Left forelimb (tissue), 1 donor: ENCODE measurements around the gene NOL9.
"Not testable (repeated sequence)": the region's sequence is repeated elsewhere in the genome, so short reads cannot be mapped to it uniquely, and the experiment has no call there.

Source experiments
- DNase-seq: peaks from one replicate; pipeline ENCODE4 v3.0.0-alpha.2; 2018; ENCODE audit warnings: low spot score

The NOL9 gene

DNA sequence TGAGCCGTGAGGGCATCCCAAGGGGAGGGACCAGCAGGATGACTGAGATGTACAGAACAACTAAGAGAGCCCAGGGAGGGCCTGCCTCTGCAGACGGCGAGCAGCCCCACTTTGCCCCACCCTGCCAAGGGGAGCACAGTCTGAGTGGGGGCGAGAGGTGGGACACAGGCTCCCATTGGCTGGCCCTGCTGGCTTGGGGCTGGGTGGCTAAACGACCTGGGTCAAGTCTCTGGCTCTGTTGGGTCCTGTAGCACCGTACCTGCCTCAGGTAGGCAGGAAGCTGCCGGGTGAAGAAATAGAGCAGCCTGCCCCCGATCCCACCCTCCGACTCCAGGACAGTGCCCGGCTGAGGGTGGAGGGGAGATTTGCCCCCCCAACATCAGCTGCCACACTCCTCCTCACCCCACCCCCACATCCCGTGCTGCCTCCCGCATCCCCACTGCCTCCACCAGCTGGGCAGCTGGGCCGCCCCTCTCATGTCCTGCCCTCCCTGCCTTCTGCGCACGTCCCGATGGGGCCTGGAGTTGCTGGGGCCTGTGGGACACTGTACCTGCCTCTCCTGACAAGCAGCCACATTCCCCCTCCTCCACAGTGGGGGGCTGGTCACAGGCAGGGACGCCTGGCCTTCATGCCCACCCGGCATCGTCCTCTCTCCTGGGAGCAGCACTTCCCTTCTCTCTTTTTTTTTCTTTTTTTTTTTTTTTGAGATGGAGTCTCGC lies 50.3 kb downstream of the NOL9 start:
- DNase-seq, result no peak

GRCh38 chr1:6502000-6502891 lies 52.1 kb downstream of the NOL9 start:
- DNase-seq, result peak; percentile 82

GRCh38 chr1:6501279-6501813 lies 53.0 kb downstream of the NOL9 start:
- DNase-seq, result peak; percentile 59

- peak; percentile 60 for DNase-seq
Observed at GRCh38 chr1:6500544-6501278, 53.6 kb downstream of the NOL9 start.

DNA sequence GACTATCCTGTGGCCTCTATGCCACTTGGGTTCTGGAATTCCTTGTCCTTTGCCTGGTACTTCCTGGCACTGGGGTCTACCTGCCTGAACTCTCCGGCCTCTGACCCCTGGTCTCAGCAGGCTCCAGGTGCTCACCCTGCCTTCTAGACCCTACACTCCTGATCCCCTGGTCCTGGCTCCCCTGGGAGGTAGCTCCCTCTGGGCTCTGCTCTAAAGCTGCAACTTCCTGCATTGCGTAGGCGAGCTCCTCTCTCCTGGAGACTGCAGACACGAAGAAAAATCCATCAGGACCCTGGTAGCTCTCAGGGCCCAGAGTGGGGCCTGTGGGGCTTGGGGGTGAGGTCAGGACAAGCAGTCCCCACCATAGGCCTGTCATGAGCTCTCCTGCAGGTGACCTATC lies 55.0 kb downstream of the NOL9 start:
- DNase-seq, result no peak

GRCh38 chr1:6498576-6499111 lies 55.7 kb downstream of the NOL9 start:
- DNase-seq, result no peak

DNA sequence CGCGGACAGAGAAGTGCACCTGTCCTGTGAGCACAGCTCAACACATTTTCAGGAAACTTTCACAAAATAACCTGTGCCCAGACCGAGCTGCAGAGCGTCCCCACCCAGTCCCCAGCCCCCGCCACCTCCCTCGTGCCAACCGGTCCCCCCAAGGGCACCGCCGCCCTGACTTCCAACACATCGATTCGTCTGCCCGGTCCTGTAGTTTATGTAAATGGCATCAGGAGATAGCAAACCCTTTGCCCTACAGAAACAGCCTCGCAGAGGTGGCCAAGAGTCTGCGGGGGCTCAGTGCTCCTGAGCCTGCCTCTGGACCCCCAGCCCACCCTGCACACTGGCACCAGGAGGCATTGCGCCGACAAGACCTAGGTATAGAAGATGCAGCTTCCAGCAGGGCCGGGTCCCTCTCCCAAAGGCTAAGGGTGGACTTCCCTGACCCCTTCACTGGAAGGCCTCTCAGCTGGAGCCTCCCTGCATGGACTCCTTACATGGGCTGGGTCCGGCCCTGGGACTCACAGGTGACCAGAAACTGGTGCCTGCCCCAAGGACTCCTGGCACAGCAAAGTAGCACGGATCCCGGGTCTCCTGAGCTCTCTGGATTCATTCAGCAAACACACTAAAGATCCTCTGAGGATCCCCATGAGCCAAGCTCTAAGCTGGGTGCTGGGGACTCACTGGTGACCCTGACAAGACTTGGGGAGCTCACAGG lies 56.3 kb downstream of the NOL9 start:
- DNase-seq, result no peak

DNA sequence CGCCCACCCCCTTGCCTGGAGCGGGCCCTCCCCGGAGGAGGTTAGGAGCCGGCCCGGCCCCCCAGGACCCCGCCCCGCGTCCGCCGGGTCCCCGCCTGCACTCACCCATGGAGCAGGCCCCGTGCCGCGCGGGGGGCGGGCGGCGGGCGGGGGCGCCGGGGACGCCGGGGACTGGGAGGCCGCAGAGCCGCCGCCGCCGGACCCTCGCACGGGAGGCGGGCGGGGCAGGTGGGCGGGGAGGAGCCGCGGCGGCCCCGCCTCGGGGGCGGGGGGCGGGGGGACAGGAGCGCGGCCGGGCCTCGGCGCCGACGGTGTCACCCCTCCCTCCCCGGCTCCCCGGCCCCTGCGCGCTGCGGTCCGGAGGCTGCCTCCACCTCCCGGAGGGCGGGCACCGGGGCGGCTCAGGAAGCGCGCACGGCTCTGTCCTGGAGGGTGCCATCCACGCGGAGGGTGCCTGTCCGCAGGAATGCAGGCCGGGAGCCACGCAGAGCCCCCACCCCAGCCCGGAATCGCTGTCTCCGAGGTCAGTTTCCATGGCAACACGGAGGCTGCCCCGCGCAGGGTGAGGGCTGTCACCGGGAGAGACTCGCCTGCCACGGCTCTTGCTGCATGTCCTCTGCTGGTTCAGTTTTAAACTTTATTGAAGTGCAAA lies 57.0 kb downstream of the NOL9 start:
- no peak for DNase-seq

GRCh38 chr1:6496890-6497214 lies 57.5 kb downstream of the NOL9 start:
- DNase-seq, result no peak

- no peak for DNase-seq
Observed at GRCh38 chr1:6496365-6496721, 58.0 kb downstream of the NOL9 start.

DNA sequence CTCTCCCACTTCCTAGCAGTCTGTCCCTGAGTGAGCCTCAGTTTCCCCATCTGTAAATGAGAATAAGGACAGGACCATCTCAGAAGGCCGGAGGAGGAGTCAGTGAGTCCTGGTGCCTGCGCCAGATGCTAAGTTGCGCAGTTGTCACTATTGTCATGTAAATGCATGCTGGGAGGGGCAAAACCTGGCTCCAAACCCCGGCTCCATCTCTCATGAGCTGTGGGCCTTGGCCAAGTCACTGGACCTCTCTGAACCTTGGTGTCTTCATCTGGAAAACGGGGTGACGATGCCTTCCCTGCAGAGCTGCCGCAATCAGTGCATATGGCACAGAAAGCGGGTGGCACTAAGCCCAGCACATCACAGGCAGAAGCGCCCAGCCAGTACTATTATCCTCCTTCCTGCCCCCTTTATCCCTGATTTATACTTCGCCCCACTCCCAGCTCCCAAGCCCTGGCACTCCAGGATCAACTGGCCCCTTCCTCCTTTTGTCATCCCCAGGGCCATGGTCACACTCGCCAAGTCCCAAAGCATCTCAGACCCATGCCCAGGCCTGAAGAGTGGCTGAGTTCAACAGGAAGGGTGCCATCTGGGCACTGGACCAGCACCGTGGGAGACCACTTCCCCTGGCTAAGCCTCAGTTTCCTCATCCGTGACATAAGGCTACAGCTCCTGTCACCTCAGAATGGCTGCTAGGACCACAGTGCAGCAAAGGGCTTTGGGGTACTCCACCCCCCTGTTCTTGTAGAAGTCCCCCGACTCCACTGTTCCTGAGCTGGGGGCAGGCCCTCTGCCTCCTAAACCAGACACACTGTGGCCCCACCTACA lies 58.6 kb downstream of the NOL9 start:
- DNase-seq, result no peak

GRCh38 chr1:6495041-6495441 lies 59.3 kb downstream of the NOL9 start:
- DNase-seq, result no peak

GRCh38 chr1:6494627-6495026 lies 59.7 kb downstream of the NOL9 start:
- no peak for DNase-seq

DNA sequence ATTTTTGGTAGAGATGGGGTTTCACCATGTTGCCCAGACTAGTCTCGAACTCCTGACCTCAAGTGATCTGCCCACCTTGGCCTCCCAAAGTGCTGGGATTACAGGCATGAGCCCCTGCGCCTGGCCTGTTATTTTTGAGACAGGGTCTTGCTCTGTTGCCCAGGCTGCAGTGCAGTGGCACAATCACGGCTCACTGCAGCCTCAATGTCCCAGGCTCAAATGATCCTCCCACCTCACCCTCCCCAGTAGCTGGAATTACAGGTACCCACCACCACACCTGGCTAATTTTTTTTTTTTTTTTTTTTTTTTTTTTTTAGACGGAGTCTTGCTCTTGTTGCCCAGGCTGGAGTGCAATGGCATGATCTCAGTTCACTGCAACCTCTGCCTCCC lies 60.5 kb downstream of the NOL9 start:
- not testable (repeated sequence) for DNase-seq

DNA sequence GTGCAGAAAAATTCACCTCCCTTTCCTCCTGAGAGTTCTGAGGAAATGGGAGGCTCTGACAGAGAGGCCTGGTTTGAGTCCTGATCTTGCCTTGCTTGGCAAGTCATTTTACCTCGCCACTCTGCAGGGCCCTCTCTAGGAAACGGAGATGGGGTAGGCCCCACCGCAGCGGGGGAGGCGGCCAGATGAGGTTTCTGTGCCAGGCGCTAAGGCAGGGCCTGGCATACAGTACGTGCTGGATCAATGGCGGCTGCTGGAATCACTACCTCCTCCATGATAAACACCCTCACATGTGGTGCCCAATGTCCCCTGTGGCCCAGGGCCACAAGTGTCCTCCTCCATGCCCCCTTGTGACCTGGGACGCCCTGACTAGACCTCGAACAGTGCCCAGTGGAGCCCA lies 62.3 kb downstream of the NOL9 start:
- no peak for DNase-seq

GRCh38 chr1:6491480-6491962 lies 62.8 kb downstream of the NOL9 start, which contains the start of gene PLEKHG5:
PLEKHG5 (minus strand) TSS chr1:6491667; CDS start chr1:6477571, 14,096 bp downstream.
- no peak for DNase-seq

DNA sequence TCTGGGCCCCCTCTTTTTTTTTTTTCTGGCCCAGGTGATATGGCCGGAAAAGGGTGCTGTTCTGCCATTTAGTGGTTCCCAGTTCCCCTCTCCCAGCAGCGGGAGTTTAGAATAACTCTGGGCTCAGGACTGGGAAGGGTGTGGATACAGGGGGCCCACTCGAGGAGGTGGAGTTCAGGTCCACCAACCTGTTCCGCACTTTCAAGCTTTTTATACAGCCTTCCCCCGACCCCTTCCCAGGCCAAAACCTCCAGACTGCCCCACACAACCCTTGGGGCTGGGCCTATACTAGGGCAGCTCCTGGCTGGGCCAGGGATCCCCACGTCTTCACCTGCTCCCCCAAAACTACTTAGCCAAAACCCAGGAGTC lies 63.2 kb downstream of the NOL9 start:
- no peak for DNase-seq

- no peak for DNase-seq
Observed at GRCh38 chr1:6490181-6491080, 63.9 kb downstream of the NOL9 start.

GRCh38 chr1:6489799-6490180 lies 64.5 kb downstream of the NOL9 start:
- DNase-seq, result peak; percentile 82
